Activated B cell treated with CpG ODN at 0.5 μM for 24 hours (primary cell): Measurements from ENCODE around the gene APBA2. TPM values are rescaled to one million over a fixed set of nuclear protein-coding genes. Genes with fewer than 3 reads are reported as not detected.

Experiments
- ATAC-seq: fragments of 200-7000 bp; cut with Tn5 transposase; one replicate; pipeline ENCODE4 v1.10.0; 2021; ENCODE audit warnings: low read depth, mild to moderate bottlenecking, moderate library complexity
- CTCF ChIA-PET: fragments of 350-600 bp; sonication (Branson Sonifier 250); formaldehyde crosslinking; loops from one replicate; lab custom pipeline; 2021; ENCODE audit warnings: antibody characterized with exemption; lab: Charles Lee
- POLR2A ChIA-PET: fragments of 350-600 bp; sonication (Branson Sonifier 250); formaldehyde crosslinking; loops from one replicate; lab custom pipeline; 2021; ENCODE audit warnings: antibody characterized with exemption; lab: Charles Lee
- DNase-seq: peaks from one replicate; pipeline ENCODE4 v3.0.0; 2022
- H3K27ac Mint-ChIP-seq: one replicate; pipeline ENCODE4 v1.8.0; 2020; ENCODE audit warnings: mixed read lengths
- H3K27me3 Mint-ChIP-seq: one replicate; pipeline ENCODE4 v1.8.0; 2021; ENCODE audit warnings: mixed read lengths
- H3K36me3 Mint-ChIP-seq: one replicate; pipeline ENCODE4 v1.8.0; 2021; ENCODE audit warnings: low read depth, mixed read lengths
- H3K4me1 Mint-ChIP-seq: one replicate; pipeline ENCODE4 v1.8.0; 2021; ENCODE audit warnings: mixed read lengths
- H3K4me3 Mint-ChIP-seq: one replicate; pipeline ENCODE4 v1.8.0; 2020; ENCODE audit warnings: mild to moderate bottlenecking, mixed read lengths
- H3K9me3 Mint-ChIP-seq: one replicate; pipeline ENCODE4 v1.8.0; 2020; ENCODE audit warnings: mixed read lengths
- intact Hi-C: fragments of 100-400 bp; cut with micrococcal nuclease; formaldehyde crosslinking; loops from one replicate; pipeline ENCODE4 v1.15.1; 2024
- total RNA-seq: library from RNA; stranded (reverse); gene quantifications from 2 replicates; pipeline ENCODE4 v1.2.3, GENCODE V29; 2022
- TF ChIP-seq, protein P1 (sequence below): fragments of 200-600 bp; IDR thresholded peaks from one replicate; pipeline ENCODE4 v1.8.0; 2022; ENCODE audit warnings: antibody characterized with exemption, mild to moderate bottlenecking

The APBA2 gene
- total RNA-seq, 1 donor from 2014 or later, result not detected

DNA sequence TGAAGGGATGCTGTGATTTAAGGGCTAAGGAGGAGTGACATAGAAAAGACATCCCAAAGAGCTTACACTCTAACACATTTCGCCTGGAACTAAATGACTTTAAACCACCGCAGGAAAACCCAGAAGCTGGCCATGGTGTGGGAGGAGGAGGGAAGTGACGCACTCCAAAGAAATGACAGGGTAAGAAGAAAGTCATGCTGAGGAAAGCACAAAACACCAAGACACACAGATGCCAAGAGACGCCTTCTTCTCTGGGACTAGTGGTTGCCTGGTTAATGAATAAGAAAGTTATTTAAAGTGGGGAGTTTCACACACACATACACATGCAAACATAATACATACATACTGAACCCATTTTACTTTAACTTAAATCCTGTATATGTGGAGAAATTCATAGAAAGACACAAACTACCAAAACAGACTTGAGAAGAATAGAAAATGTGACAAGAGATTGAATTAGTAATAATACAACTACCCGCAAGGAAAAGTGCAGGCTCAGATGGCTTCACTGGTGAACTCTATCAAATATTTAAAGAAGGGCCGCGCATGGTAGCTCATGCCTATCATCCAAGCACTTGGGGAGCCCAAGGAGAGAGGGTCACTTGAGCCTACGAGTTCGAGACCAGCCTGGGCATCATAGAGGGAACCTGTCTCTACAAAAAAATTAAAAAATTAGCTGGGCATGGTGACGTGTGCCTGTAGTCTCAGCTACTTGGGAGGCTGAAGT lies 258.3 kb downstream of the APBA2 start:
- no peaks in the 10 kb centered on the region for H3K9me3 Mint-ChIP-seq
- ChIA-PET POLR2A (no interaction called here), CTCF (no interaction called here)
- H3K36me3 Mint-ChIP-seq, result no peaks in the 10 kb centered on the region
- H3K27me3 Mint-ChIP-seq, result peaks cover 8% of the 10 kb centered on the region
- ATAC-seq (no peak), DNase-seq (no peak)
- intact Hi-C loops, result no loop called here
- peaks cover 3% of the 10 kb centered on the region for H3K4me1 Mint-ChIP-seq
- H3K4me3 Mint-ChIP-seq, result no peak overlapping the region
- TF ChIP-seq, protein P1, sequence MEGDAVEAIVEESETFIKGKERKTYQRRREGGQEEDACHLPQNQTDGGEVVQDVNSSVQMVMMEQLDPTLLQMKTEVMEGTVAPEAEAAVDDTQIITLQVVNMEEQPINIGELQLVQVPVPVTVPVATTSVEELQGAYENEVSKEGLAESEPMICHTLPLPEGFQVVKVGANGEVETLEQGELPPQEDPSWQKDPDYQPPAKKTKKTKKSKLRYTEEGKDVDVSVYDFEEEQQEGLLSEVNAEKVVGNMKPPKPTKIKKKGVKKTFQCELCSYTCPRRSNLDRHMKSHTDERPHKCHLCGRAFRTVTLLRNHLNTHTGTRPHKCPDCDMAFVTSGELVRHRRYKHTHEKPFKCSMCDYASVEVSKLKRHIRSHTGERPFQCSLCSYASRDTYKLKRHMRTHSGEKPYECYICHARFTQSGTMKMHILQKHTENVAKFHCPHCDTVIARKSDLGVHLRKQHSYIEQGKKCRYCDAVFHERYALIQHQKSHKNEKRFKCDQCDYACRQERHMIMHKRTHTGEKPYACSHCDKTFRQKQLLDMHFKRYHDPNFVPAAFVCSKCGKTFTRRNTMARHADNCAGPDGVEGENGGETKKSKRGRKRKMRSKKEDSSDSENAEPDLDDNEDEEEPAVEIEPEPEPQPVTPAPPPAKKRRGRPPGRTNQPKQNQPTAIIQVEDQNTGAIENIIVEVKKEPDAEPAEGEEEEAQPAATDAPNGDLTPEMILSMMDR, result no peak
- no peak overlapping the region for H3K27ac Mint-ChIP-seq

DNA sequence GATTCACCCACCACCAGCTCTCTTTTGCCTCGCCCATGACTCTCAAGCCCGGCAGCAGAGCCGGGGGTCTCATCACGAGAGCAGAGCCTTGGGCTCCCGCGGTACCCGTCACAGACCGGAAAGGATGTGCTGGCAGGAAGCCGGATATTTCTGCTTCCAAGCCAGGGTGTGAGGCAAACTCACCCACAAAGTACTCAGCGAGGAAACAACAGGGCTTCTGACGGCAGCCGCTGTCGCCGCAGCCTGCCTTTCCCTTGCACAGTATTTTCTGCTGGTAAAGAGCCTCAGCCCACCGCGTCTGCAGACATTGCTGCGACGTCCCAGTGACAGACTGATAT lies 263.9 kb downstream of the APBA2 start:
- H3K9me3 Mint-ChIP-seq, result peaks cover 6% of the 10 kb centered on the region
- CTCF ChIA-PET, result no interaction called here
- TF ChIP-seq, protein P1, result no peak
- no peak overlapping the region for H3K4me3 Mint-ChIP-seq
- intact Hi-C loops, result no loop called here
- H3K27me3 Mint-ChIP-seq, result no peaks in the 10 kb centered on the region
- POLR2A ChIA-PET, result no interaction called here
- H3K27ac Mint-ChIP-seq, result no peak overlapping the region
- DNase-seq (no peak), ATAC-seq (no peak)
- H3K36me3 Mint-ChIP-seq, result no peaks in the 10 kb centered on the region
- no peaks in the 10 kb centered on the region for H3K4me1 Mint-ChIP-seq

DNA sequence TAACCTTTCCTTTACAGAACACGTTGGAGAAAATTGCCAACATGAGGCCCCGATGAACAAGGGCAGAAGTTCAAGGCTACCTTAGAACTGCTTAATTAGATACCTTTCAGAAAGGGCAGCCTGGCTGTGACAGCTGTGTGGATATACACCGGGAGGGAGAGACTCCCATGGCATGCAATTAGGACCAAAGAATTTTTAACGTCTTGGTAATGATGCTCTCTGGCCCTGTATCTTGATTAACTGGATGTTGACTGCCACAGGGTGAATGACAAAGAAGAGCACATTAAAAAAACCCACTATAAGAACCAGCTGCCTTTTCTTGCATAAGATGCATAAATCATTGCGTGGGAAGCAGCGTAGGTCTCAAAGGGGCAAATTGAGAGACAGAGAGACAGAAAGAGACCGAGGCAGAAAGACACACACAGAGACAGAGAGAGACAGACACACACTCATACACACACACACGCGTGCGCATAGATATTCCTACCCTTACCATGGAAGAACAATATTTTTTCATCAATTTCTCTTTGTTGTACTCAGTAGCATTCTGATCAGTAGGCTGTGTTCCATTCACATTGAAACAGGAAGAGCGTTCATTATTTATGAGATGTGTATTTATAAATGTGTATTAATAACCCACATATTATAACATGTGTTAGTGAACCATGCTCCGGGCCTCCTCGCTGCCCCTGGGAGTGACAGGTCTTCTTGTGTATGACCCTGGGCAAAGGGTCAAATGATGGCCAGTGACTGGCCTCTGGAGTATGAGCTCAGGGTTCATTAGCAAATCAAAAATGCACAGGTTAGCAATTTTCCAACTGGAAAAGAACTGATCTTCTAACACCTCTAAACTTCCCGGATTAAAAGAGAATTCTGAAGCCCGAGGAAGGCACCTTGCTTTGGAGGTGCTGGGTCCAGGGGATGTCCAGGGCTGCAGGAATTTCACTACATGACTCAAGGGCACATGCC lies 265.0 kb downstream of the APBA2 start:
- Mint-ChIP-seq H3K4me3 (no peak overlapping the region), H3K27me3 (no peaks in the 10 kb centered on the region), H3K4me1 (no peaks in the 10 kb centered on the region), H3K36me3 (no peaks in the 10 kb centered on the region), H3K9me3 (peaks cover 6% of the 10 kb centered on the region), H3K27ac (no peak overlapping the region)
- intact Hi-C loops, result no loop called here
- CTCF ChIA-PET, result no interaction called here
- TF ChIP-seq, protein P1, result no peak
- DNase-seq, result no peak
- no peak for ATAC-seq
- POLR2A ChIA-PET, result no interaction called here

DNA sequence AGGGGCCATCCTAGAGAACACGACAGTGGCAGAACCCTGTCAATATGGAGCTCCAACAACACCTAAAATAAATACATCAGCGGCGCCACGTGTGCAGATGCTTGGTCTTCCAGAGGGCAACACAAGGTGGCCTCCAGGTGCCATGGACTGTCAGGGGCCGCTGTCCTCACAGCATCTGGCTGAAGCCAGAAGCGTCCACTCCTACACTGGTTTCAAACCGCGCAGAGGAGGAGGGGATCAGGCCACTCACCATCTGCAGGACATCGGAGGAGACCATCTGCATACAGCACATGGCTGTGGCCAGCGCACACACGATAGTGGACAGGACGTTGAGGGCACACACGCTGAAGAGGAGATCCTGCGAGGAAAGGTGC lies 265.7 kb downstream of the APBA2 start:
- Mint-ChIP-seq H3K9me3 (peaks cover 6% of the 10 kb centered on the region), H3K27ac (no peak overlapping the region), H3K36me3 (no peaks in the 10 kb centered on the region), H3K4me1 (no peaks in the 10 kb centered on the region), H3K27me3 (no peaks in the 10 kb centered on the region), H3K4me3 (no peak overlapping the region)
- intact Hi-C loops, result no loop called here
- POLR2A ChIA-PET, result no interaction called here
- CTCF ChIA-PET, result no interaction called here
- TF ChIP-seq, protein P1, result no peak
- DNase-seq (no peak), ATAC-seq (no peak)

DNA sequence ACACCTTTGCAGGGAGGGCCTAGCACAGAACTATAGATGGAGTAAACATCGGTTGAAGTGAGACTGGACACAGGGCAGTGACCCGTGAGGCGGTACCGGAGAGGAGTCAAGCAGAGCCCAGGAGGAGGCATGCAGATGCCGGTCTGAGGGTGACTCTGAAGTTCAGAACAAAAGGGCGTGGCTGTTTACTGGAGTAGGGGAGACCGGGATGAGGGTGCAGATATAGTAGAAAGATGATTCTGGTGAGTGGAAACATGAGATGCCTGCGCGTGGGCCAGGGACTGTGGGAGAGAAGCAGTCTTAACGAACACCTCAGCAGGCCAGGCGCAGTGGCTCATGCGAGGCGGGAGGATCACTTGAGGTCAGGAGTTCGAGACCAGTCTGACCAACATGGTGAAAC lies 270.7 kb downstream of the APBA2 start:
- POLR2A ChIA-PET, result no interaction called here
- CTCF ChIA-PET, result no interaction called here
- TF ChIP-seq, protein P1, result no peak

More for the DNA sequence above, 270.7 kb downstream of the APBA2 start:
- no peak overlapping the region for H3K27ac Mint-ChIP-seq
- no peak for ATAC-seq
- H3K4me1 Mint-ChIP-seq, result no peaks in the 10 kb centered on the region
- H3K4me3 Mint-ChIP-seq, result no peak overlapping the region
- no peak for DNase-seq
- peaks cover 13% of the 10 kb centered on the region for H3K9me3 Mint-ChIP-seq
- intact Hi-C loops, result no loop called here
- H3K27me3 Mint-ChIP-seq, result peaks cover 3% of the 10 kb centered on the region
- H3K36me3 Mint-ChIP-seq, result no peaks in the 10 kb centered on the region
